ENCODE data around the gene NAA16. TPM values are rescaled to one million over a fixed set of nuclear protein-coding genes. Genes with fewer than 3 reads are reported as not detected.
"Not testable (repeated sequence)": the region's sequence is repeated elsewhere in the genome, so short reads cannot be mapped to it uniquely, and the experiment has no call there.

The NAA16 gene
- total RNA-seq, 1 donor from 2014 or later = 6.5 TPM

DNA sequence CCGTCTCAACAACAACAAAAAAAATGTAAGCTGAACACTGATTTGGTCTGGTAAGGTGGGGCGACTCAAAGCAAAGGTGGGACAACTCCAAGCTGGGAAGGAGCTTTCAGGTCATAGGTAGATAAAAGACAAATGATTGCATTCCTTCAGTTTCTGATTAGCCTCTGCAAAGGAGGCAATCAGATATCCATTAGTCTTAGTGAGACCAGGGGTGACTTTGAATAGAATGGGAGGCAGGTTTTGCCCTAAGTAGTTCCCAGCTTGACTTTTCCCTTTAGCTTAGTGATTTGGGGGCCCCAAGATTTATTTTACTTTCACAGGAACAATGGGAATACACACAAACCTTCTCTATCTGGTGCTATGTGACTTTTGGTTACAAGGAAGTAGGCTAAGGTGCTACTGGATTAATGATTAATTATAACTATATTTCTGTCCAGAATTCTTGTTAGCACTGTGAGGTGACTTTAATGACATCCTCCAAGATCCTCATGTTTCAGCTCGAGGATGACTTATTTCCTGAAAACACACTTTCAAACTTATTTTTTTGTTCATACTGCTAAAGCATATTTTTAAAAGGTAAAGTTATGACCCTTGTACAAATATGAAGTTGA, 37.1 kb upstream of the NAA16 start:
- TF ChIP-seq, protein P1, sequence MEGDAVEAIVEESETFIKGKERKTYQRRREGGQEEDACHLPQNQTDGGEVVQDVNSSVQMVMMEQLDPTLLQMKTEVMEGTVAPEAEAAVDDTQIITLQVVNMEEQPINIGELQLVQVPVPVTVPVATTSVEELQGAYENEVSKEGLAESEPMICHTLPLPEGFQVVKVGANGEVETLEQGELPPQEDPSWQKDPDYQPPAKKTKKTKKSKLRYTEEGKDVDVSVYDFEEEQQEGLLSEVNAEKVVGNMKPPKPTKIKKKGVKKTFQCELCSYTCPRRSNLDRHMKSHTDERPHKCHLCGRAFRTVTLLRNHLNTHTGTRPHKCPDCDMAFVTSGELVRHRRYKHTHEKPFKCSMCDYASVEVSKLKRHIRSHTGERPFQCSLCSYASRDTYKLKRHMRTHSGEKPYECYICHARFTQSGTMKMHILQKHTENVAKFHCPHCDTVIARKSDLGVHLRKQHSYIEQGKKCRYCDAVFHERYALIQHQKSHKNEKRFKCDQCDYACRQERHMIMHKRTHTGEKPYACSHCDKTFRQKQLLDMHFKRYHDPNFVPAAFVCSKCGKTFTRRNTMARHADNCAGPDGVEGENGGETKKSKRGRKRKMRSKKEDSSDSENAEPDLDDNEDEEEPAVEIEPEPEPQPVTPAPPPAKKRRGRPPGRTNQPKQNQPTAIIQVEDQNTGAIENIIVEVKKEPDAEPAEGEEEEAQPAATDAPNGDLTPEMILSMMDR (IDR thresholded peaks at IDR 0.05; ENCODE audit: borderline replicate concordance) = no peak
- intact Hi-C loops (cut with micrococcal nuclease) = no loop called here
- no peak overlapping the region for H3K4me3 ChIP-seq
- H3K27me3 ChIP-seq (ENCODE audit: low read depth) = no peaks in the 10 kb centered on the region
- no peak for DNase-seq
- peaks cover 7% of the 10 kb centered on the region for H3K9me3 ChIP-seq (replicated peaks)
- H3K4me1 ChIP-seq = no peaks in the 10 kb centered on the region
- no peaks in the 10 kb centered on the region for H3K36me3 ChIP-seq
- H3K27ac ChIP-seq (replicated peaks) = no peak overlapping the region

GRCh38 chr13:41274881-41275280, 36.2 kb upstream of the NAA16 start:
- no peaks in the 10 kb centered on the region for H3K9me3 ChIP-seq (replicated peaks)
- intact Hi-C loops (cut with micrococcal nuclease) = no loop called here
- TF ChIP-seq, protein P1 (IDR thresholded peaks at IDR 0.05; ENCODE audit: borderline replicate concordance) = no peak
- no peaks in the 10 kb centered on the region for H3K4me1 ChIP-seq
- no peaks in the 10 kb centered on the region for H3K36me3 ChIP-seq
- H3K4me3 ChIP-seq = no peak overlapping the region
- no peak for DNase-seq
- H3K27ac ChIP-seq (replicated peaks) = no peak overlapping the region
- no peaks in the 10 kb centered on the region for H3K27me3 ChIP-seq (ENCODE audit: low read depth)

- H3K27me3 ChIP-seq (ENCODE audit: low read depth) = no peaks in the 10 kb centered on the region
- H3K27ac ChIP-seq (replicated peaks) = no peak overlapping the region
- intact Hi-C loops (cut with micrococcal nuclease) = no loop called here
- no peak for DNase-seq
- no peaks in the 10 kb centered on the region for H3K9me3 ChIP-seq (replicated peaks)
- H3K4me3 ChIP-seq = no peak overlapping the region
- no peaks in the 10 kb centered on the region for H3K4me1 ChIP-seq
- no peaks in the 10 kb centered on the region for H3K36me3 ChIP-seq
- TF ChIP-seq, protein P1 (IDR thresholded peaks at IDR 0.05; ENCODE audit: borderline replicate concordance) = no peak
Observed at GRCh38 chr13:41276824-41277223, 34.2 kb upstream of the NAA16 start.

GRCh38 chr13:41279156-41279555, 31.9 kb upstream of the NAA16 start:
- DNase-seq; intact Hi-C loops (cut with micrococcal nuclease): not testable (repeated sequence)

GRCh38 chr13:41282129-41282571, 28.9 kb upstream of the NAA16 start:
- Histone ChIP-seq H3K27ac (replicated peaks) (no peak overlapping the region), H3K4me3 (no peak overlapping the region), H3K9me3 (replicated peaks) (no peaks in the 10 kb centered on the region), H3K36me3 (no peaks in the 10 kb centered on the region), H3K4me1 (no peaks in the 10 kb centered on the region), H3K27me3 (ENCODE audit: low read depth) (no peaks in the 10 kb centered on the region)
- no peak for DNase-seq
- intact Hi-C loops (cut with micrococcal nuclease) = no loop called here
- TF ChIP-seq, protein P1 (IDR thresholded peaks at IDR 0.05; ENCODE audit: borderline replicate concordance) = no peak

More at GRCh38 chr13:41279156-41279555, 31.9 kb upstream of the NAA16 start:
- H3K9me3 ChIP-seq (replicated peaks); H3K27me3 ChIP-seq (ENCODE audit: low read depth); H3K4me1 ChIP-seq; H3K27ac ChIP-seq (replicated peaks); H3K4me3 ChIP-seq; H3K36me3 ChIP-seq: not testable (repeated sequence)

DNA sequence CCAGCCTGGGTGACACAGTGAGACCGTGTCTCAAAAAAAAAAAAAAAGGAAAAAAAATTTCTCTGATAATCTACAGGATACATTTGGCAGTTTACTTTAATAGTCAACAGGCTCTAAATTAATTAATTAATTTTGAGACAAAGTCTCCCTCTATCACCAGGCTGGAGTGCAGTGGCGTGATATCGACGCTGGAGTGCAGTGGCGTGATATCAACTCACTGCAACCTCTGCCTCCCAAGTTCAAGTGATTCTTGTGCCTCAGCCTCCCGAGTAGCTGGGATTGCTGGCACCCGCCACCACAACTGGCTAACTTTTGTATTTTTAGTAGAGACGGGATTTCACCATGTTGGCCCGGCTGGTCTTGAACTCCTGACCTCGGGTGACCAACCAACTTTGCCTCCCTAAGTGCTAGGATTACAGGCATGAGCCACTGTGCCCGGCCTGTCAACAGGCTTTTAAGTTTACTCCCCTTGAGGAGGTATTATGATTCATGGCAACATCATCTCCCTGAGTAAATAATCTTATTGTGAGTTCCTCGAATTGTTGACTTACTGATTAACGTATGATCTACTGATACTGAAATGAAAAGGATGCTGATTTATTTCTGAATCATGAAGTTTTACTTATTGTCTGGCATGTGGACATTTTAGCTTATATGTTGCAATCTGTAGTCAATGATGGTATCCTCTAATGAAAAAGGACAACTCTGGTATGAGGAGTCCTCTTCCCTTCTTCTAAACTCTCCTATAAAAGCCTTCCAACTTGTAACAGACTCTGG, 26.4 kb upstream of the NAA16 start:
- no peaks in the 10 kb centered on the region for H3K27me3 ChIP-seq (ENCODE audit: low read depth)
- H3K36me3 ChIP-seq = no peaks in the 10 kb centered on the region
- intact Hi-C loops (cut with micrococcal nuclease) = no loop called here
- TF ChIP-seq, protein P1 (IDR thresholded peaks at IDR 0.05; ENCODE audit: borderline replicate concordance) = no peak
- H3K27ac ChIP-seq (replicated peaks) = no peak overlapping the region
- H3K4me1 ChIP-seq = no peaks in the 10 kb centered on the region
- DNase-seq = no peak
- H3K4me3 ChIP-seq = no peak overlapping the region
- no peaks in the 10 kb centered on the region for H3K9me3 ChIP-seq (replicated peaks)
